HEK293 (cell line): ENCODE results near the gene PEF1.
A peak's percentile ranks its signal among the peaks of the same experiment; 100 is the strongest.

ENCODE experiments used
- BCL6B ChIP-seq: fragments of 450-650 bp; formaldehyde crosslinking; IDR thresholded peaks from 2 replicates; pipeline ENCODE4 v1.5.1; 2017; ENCODE audit warnings: missing biosample characterization, missing genetic modification characterization
- GLI4 ChIP-seq: fragments of 450-650 bp; formaldehyde crosslinking; IDR thresholded peaks from 2 replicates; pipeline ENCODE4 v1.5.1; 2016; ENCODE audit warnings: missing biosample characterization, missing genetic modification characterization
- HOXA7 ChIP-seq: sonication (generic); formaldehyde crosslinking; IDR thresholded peaks from 2 replicates; pipeline ENCODE4 v1.8.1; 2022; ENCODE audit warnings: missing genetic modification reagents, borderline replicate concordance
- HOXD13 ChIP-seq: sonication (generic); formaldehyde crosslinking; IDR thresholded peaks from 2 replicates; pipeline ENCODE4 v1.8.0; 2022; ENCODE audit warnings: missing genetic modification reagents, borderline replicate concordance
- KLF1 ChIP-seq: fragments of 450-650 bp; formaldehyde crosslinking; IDR thresholded peaks from 2 replicates; pipeline ENCODE4 v1.5.1; 2016; ENCODE audit warnings: missing biosample characterization, missing genetic modification characterization
- MEIS1 ChIP-seq: sonication (generic); formaldehyde crosslinking; IDR thresholded peaks from 2 replicates; pipeline ENCODE4 v1.8.1; 2022; ENCODE audit warnings: missing genetic modification reagents, mild to moderate bottlenecking, borderline replicate concordance
- PRDM10 ChIP-seq: fragments of 450-650 bp; formaldehyde crosslinking; IDR thresholded peaks from 2 replicates; pipeline ENCODE4 v1.5.1; 2016; ENCODE audit warnings: missing biosample characterization, missing genetic modification characterization
- SP2 ChIP-seq: fragments of 450-650 bp; formaldehyde crosslinking; IDR thresholded peaks from 2 replicates; pipeline ENCODE4 v1.5.1; 2016; ENCODE audit warnings: missing biosample characterization, missing genetic modification characterization
- ZBTB17 ChIP-seq: fragments of 450-650 bp; formaldehyde crosslinking; IDR thresholded peaks from 2 replicates; pipeline ENCODE4 v1.5.1; 2016; ENCODE audit warnings: missing biosample characterization, missing genetic modification characterization
- ZBTB20 ChIP-seq: fragments of 450-650 bp; formaldehyde crosslinking; IDR thresholded peaks from 2 replicates; pipeline ENCODE4 v1.5.1; 2016; ENCODE audit warnings: missing biosample characterization, missing genetic modification characterization
- ZBTB7A ChIP-seq: fragments of 450-650 bp; formaldehyde crosslinking; IDR thresholded peaks from 2 replicates; pipeline ENCODE4 v1.5.1; 2016; ENCODE audit warnings: low read depth, missing biosample characterization, missing genetic modification characterization
- ZNF140 ChIP-seq: fragments of 450-650 bp; formaldehyde crosslinking; IDR thresholded peaks from 2 replicates; pipeline ENCODE4 v1.5.1; 2016; ENCODE audit warnings: missing biosample characterization, missing genetic modification characterization
- ZNF335 ChIP-seq: fragments of 450-650 bp; formaldehyde crosslinking; conservative IDR thresholded peaks from 2 replicates; pipeline ENCODE4 v1.5.1; 2016; ENCODE audit warnings: missing biosample characterization, missing genetic modification characterization
- ZNF354C ChIP-seq: fragments of 450-650 bp; formaldehyde crosslinking; IDR thresholded peaks from 2 replicates; pipeline ENCODE4 v1.5.1; 2016; ENCODE audit warnings: missing biosample characterization, missing genetic modification characterization, low read depth, borderline replicate concordance
- ZNF488 ChIP-seq: fragments of 450-650 bp; formaldehyde crosslinking; IDR thresholded peaks from 2 replicates; pipeline ENCODE4 v1.5.1; 2016; ENCODE audit warnings: missing biosample characterization, missing genetic modification characterization
- ZNF555 ChIP-seq: fragments of 450-650 bp; formaldehyde crosslinking; conservative IDR thresholded peaks from 2 replicates; pipeline ENCODE4 v1.5.1; 2017; ENCODE audit warnings: missing biosample characterization, mild to moderate bottlenecking, missing genetic modification characterization, inconsistent platforms
- ZNF558 ChIP-seq: fragments of 450-650 bp; formaldehyde crosslinking; IDR thresholded peaks from 2 replicates; pipeline ENCODE4 v1.5.1; 2016; ENCODE audit warnings: missing biosample characterization, missing genetic modification characterization
- ZNF596 ChIP-seq: fragments of 450-650 bp; IDR thresholded peaks from 2 replicates; pipeline ENCODE4 v1.5.0; 2018; ENCODE audit warnings: missing biosample characterization, mild to moderate bottlenecking, missing genetic modification characterization, moderate library complexity
- ZNF660 ChIP-seq: fragments of 450-650 bp; IDR thresholded peaks from 2 replicates; pipeline ENCODE4 v1.5.1; 2018; ENCODE audit warnings: missing biosample characterization, mild to moderate bottlenecking, missing genetic modification characterization
- ZNF670 ChIP-seq: fragments of 450-650 bp; formaldehyde crosslinking; IDR thresholded peaks from 2 replicates; pipeline ENCODE4 v1.5.1; 2016; ENCODE audit warnings: missing biosample characterization, missing genetic modification characterization, low read depth
- TF ChIP-seq, protein P1 (sequence below): fragments of 450-650 bp; formaldehyde crosslinking; IDR thresholded peaks from 2 replicates; pipeline ENCODE4 v1.5.1; 2016; ENCODE audit warnings: missing biosample characterization, missing genetic modification characterization
- TF ChIP-seq, protein P2 (sequence below): fragments of 450-650 bp; formaldehyde crosslinking; IDR thresholded peaks from 2 replicates; pipeline ENCODE4 v1.5.1; 2016; ENCODE audit warnings: missing biosample characterization, missing genetic modification characterization
- TF ChIP-seq, protein P3 (sequence below): fragments of 450-650 bp; formaldehyde crosslinking; IDR thresholded peaks from 2 replicates; pipeline ENCODE4 v1.5.1; 2016; ENCODE audit warnings: missing biosample characterization, missing genetic modification characterization, low read depth
- TF ChIP-seq, protein P4 (sequence below): fragments of 450-650 bp; formaldehyde crosslinking; IDR thresholded peaks from 2 replicates; pipeline ENCODE4 v1.5.1; 2016; ENCODE audit warnings: missing biosample characterization, missing genetic modification characterization, low read depth
- TF ChIP-seq, protein P5 (sequence below): fragments of 450-650 bp; formaldehyde crosslinking; IDR thresholded peaks from 2 replicates; pipeline ENCODE4 v1.5.1; 2017; ENCODE audit warnings: missing biosample characterization, missing genetic modification characterization

The PEF1 gene

GRCh38 chr1:31669786-31670592, 25.3 kb upstream of the PEF1 start (continued):
- TF ChIP-seq BCL6B (tag by site-specific recombination) (no peak), MEIS1 (no peak), PRDM10 (tag by site-specific recombination) (peak; percentile 33; the same call in 1 of the 2 replicates), ZNF140 (no peak), ZNF555 (tag by site-specific recombination) (no peak), ZBTB17 (tag by site-specific recombination) (0 out of 2 replicates have a peak, but pooled peaks have one; percentile 39), ZNF660 (tag by site-specific recombination) (peak; percentile 79), KLF1 (tag by site-specific recombination) (0 out of 2 replicates have a peak, but pooled peaks have one; percentile 9), ZNF670 (tag by site-specific recombination) (no peak), HOXD13 (CRISPR knock-in tag) (no peak), GLI4 (tag by site-specific recombination) (no peak), ZBTB7A (no peak), ZNF488 (tag by site-specific recombination) (no peak), ZNF558 (tag by site-specific recombination) (no peak; the same call in 1 of the 2 replicates), ZBTB20 (tag by site-specific recombination) (peak; percentile 58), SP2 (tag by site-specific recombination) (peak; percentile 56), HOXA7 (CRISPR knock-in tag) (no peak), ZNF354C (tag by site-specific recombination) (no peak), ZNF335 (tag by site-specific recombination) (peak; percentile 100), ZNF596 (tag by site-specific recombination) (no peak)
- TF ChIP-seq, protein P1, sequence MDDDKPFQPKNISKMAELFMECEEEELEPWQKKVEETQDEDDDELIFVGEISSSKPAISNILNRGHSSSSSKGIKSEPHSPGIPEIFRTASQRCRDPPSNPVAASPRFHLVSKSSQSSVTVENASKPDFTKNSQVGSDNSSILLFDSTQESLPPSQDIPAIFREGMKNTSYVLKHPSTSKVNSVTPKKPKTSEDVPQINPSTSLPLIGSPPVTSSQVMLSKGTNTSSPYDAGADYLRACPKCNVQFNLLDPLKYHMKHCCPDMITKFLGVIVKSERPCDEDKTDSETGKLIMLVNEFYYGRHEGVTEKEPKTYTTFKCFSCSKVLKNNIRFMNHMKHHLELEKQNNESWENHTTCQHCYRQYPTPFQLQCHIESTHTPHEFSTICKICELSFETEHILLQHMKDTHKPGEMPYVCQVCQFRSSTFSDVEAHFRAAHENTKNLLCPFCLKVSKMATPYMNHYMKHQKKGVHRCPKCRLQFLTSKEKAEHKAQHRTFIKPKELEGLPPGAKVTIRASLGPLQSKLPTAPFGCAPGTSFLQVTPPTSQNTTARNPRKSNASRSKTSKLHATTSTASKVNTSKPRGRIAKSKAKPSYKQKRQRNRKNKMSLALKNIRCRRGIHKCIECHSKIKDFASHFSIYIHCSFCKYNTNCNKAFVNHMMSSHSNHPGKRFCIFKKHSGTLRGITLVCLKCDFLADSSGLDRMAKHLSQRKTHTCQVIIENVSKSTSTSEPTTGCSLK (tag by site-specific recombination): no peak
- TF ChIP-seq, protein P2, sequence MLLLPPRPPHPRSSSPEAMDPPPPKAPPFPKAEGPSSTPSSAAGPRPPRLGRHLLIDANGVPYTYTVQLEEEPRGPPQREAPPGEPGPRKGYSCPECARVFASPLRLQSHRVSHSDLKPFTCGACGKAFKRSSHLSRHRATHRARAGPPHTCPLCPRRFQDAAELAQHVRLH (tag by site-specific recombination): no peak
- TF ChIP-seq, protein P3, sequence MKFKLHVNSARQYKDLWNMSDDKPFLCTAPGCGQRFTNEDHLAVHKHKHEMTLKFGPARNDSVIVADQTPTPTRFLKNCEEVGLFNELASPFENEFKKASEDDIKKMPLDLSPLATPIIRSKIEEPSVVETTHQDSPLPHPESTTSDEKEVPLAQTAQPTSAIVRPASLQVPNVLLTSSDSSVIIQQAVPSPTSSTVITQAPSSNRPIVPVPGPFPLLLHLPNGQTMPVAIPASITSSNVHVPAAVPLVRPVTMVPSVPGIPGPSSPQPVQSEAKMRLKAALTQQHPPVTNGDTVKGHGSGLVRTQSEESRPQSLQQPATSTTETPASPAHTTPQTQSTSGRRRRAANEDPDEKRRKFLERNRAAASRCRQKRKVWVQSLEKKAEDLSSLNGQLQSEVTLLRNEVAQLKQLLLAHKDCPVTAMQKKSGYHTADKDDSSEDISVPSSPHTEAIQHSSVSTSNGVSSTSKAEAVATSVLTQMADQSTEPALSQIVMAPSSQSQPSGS: no peak
- TF ChIP-seq, protein P4, sequence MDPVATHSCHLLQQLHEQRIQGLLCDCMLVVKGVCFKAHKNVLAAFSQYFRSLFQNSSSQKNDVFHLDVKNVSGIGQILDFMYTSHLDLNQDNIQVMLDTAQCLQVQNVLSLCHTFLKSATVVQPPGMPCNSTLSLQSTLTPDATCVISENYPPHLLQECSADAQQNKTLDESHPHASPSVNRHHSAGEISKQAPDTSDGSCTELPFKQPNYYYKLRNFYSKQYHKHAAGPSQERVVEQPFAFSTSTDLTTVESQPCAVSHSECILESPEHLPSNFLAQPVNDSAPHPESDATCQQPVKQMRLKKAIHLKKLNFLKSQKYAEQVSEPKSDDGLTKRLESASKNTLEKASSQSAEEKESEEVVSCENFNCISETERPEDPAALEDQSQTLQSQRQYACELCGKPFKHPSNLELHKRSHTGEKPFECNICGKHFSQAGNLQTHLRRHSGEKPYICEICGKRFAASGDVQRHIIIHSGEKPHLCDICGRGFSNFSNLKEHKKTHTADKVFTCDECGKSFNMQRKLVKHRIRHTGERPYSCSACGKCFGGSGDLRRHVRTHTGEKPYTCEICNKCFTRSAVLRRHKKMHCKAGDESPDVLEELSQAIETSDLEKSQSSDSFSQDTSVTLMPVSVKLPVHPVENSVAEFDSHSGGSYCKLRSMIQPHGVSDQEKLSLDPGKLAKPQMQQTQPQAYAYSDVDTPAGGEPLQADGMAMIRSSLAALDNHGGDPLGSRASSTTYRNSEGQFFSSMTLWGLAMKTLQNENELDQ (tag by site-specific recombination): no peak
- TF ChIP-seq, protein P5, sequence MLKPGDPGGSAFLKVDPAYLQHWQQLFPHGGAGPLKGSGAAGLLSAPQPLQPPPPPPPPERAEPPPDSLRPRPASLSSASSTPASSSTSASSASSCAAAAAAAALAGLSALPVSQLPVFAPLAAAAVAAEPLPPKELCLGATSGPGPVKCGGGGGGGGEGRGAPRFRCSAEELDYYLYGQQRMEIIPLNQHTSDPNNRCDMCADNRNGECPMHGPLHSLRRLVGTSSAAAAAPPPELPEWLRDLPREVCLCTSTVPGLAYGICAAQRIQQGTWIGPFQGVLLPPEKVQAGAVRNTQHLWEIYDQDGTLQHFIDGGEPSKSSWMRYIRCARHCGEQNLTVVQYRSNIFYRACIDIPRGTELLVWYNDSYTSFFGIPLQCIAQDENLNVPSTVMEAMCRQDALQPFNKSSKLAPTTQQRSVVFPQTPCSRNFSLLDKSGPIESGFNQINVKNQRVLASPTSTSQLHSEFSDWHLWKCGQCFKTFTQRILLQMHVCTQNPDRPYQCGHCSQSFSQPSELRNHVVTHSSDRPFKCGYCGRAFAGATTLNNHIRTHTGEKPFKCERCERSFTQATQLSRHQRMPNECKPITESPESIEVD (tag by site-specific recombination): no peak
